Calu3 (cell line): Measurements from ENCODE around the gene GMNN. TPM values are rescaled to one million over a fixed set of nuclear protein-coding genes. Genes with fewer than 3 reads are reported as not detected.
A peak's percentile ranks its signal among the peaks of the same experiment; 100 is the strongest.

Source experiments
- BruUV-seq: library from RNA; stranded (reverse); fragments of 400-500 nt; replicated peaks from 2 replicates; lab custom pipeline; 2021; lab: Mats Ljungman, UMichigan
- CTCF ChIA-PET: fragments of 300-600 bp; sonication (Branson Sonifier 250); formaldehyde crosslinking; loops from one replicate; lab custom pipeline; 2022; ENCODE audit warnings: antibody characterized with exemption; lab: Charles Lee
- DNase-seq: peaks from one replicate; pipeline ENCODE4 v3.0.0; 2022
- H3K27ac Mint-ChIP-seq: one replicate; pipeline ENCODE4 v1.8.0; 2022; ENCODE audit warnings: mixed read lengths; ENCODE audit not compliant: unreplicated experiment
- H3K27me3 Mint-ChIP-seq: one replicate; pipeline ENCODE4 v1.8.0; 2022; ENCODE audit warnings: mixed read lengths; ENCODE audit not compliant: unreplicated experiment
- H3K36me3 Mint-ChIP-seq: one replicate; pipeline ENCODE4 v1.8.0; 2022; ENCODE audit warnings: mild to moderate bottlenecking, moderate library complexity, mixed read lengths; ENCODE audit not compliant: insufficient read depth, unreplicated experiment
- H3K4me1 Mint-ChIP-seq: one replicate; pipeline ENCODE4 v1.8.0; 2022; ENCODE audit warnings: mild to moderate bottlenecking, low read depth, mixed read lengths; ENCODE audit not compliant: unreplicated experiment
- H3K4me3 Mint-ChIP-seq: one replicate; pipeline ENCODE4 v1.8.0; 2022; ENCODE audit warnings: mild to moderate bottlenecking, low read depth, moderate library complexity, mixed read lengths; ENCODE audit not compliant: unreplicated experiment
- H3K9me3 Mint-ChIP-seq: one replicate; pipeline ENCODE4 v1.8.0; 2022; ENCODE audit warnings: low read depth, mixed read lengths; ENCODE audit not compliant: unreplicated experiment
- intact Hi-C: fragments of 100-400 bp; cut with micrococcal nuclease; formaldehyde crosslinking; loops from one replicate; pipeline ENCODE4 v1.10.0; 2022; ENCODE audit not compliant: unreplicated experiment
- total RNA-seq: library from RNA; stranded (reverse); gene quantifications from 2 replicates; pipeline ENCODE4 v1.2.3, GENCODE V29; 2022
- TF ChIP-seq, protein P1 (sequence below): fragments of 200-600 bp; IDR thresholded peaks from one replicate; pipeline ENCODE4 v1.8.0; 2022; ENCODE audit warnings: antibody characterized with exemption; ENCODE audit not compliant: unreplicated experiment

GMNN gene
- total RNA-seq, 1 experiment from 2014 or later, result 200 TPM

DNA sequence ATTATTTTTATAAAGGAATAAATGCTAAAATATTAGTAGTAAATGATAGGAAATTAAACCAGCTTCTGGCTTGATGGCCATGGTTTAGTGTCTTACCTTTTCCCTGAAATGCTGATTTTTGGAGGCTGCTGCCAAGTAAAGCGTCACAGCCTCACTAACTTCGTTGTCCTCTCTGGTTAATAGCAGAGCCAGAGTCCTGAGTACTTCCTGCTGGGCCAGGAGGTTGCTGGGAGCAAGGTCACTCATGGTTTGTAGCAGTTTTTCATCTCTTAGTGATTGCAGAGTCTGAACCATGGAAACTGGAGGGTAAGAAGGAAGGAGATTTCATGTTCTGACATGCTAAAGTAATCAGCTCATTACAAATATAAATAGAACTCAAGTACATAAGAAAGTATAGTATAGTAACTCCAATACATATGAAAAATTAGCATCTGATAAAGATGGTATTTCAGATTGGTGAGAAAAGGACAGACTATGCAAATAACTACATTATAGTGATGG lies 50.4 kb downstream of the GMNN start:
- intact Hi-C loops, result no loop called here
- H3K9me3 Mint-ChIP-seq, result no peaks in the 10 kb centered on the region
- peaks cover 31% of the 10 kb centered on the region for H3K4me1 Mint-ChIP-seq
- H3K27me3 Mint-ChIP-seq, result no peaks in the 10 kb centered on the region
- TF ChIP-seq, protein P1, sequence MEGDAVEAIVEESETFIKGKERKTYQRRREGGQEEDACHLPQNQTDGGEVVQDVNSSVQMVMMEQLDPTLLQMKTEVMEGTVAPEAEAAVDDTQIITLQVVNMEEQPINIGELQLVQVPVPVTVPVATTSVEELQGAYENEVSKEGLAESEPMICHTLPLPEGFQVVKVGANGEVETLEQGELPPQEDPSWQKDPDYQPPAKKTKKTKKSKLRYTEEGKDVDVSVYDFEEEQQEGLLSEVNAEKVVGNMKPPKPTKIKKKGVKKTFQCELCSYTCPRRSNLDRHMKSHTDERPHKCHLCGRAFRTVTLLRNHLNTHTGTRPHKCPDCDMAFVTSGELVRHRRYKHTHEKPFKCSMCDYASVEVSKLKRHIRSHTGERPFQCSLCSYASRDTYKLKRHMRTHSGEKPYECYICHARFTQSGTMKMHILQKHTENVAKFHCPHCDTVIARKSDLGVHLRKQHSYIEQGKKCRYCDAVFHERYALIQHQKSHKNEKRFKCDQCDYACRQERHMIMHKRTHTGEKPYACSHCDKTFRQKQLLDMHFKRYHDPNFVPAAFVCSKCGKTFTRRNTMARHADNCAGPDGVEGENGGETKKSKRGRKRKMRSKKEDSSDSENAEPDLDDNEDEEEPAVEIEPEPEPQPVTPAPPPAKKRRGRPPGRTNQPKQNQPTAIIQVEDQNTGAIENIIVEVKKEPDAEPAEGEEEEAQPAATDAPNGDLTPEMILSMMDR, result no peak
- H3K4me3 Mint-ChIP-seq, result no peak overlapping the region
- H3K36me3 Mint-ChIP-seq, result no peaks in the 10 kb centered on the region
- no peak overlapping the region for H3K27ac Mint-ChIP-seq
- CTCF ChIA-PET, result no interaction called here
- no TSS peak for BruUV-seq
- no peak for DNase-seq

DNA sequence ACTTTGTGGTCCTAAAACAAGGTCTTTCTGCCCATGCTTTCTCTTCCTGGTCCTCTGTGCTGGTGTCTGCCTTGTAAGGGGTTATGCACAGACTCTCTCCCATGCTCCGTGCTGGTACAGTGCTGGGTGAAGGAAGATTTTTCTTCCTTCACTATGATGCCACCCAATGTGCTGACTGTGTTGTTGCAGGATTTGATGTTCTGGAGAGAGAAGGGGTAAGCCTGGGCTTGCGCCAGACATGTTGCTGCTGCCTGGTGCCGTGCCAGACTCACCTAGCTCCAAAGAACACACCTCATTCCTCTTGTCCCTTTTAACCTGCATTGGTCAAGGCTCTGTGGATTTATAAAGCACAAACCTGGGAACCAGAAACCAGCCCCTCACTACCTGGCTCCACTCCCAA lies 52.4 kb downstream of the GMNN start:
- Mint-ChIP-seq H3K36me3 (no peaks in the 10 kb centered on the region), H3K4me1 (peaks cover 40% of the 10 kb centered on the region), H3K27me3 (no peaks in the 10 kb centered on the region), H3K9me3 (no peaks in the 10 kb centered on the region), H3K4me3 (no peak overlapping the region), H3K27ac (peak overlapping the region; percentile 58)
- DNase-seq, result peak; percentile 54
- no TSS peak for BruUV-seq
- intact Hi-C loops, result loop anchor here (2.0 kb wide), 1 partner anchor 48 kb away; no protein-coding TSS in a partner anchor
- CTCF ChIA-PET, result interaction anchor here (0.6 to 1.5 kb wide), 6 partner anchors 9 to 191 kb away, joined by 3 to 6 read pairs (median 3); no protein-coding TSS in a partner anchor
- TF ChIP-seq, protein P1, result no peak

DNA sequence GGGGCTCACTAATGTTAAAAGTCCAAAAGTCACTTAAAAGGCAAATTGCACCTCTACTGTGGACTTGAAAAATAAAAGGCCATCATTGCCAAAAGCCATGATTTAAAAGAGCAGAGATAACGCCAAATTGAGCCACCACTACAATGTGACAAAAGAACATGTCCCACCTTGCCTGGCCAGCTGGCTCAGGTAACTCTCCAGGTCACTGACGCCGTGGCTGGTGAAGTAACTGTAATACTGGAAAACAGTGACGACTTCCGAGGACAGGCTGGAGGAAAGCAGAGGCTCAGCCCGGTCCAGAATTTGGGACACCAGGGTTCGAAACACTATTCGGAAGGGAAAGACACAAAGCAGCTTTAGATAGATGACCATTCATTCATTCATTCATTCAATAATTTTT lies 53.2 kb downstream of the GMNN start:
- H3K9me3 Mint-ChIP-seq, result no peaks in the 10 kb centered on the region
- DNase-seq, result no peak
- peaks cover 39% of the 10 kb centered on the region for H3K4me1 Mint-ChIP-seq
- CTCF ChIA-PET, result interaction anchor here (0.8 to 2.4 kb wide), 7 partner anchors 24 to 190 kb away, joined by 3 to 6 read pairs (median 3); partner anchors contain the start of gene GMNN
- no peak overlapping the region for H3K4me3 Mint-ChIP-seq
- TF ChIP-seq, protein P1, result no peak
- peak overlapping the region; percentile 58 for H3K27ac Mint-ChIP-seq
- H3K36me3 Mint-ChIP-seq, result no peaks in the 10 kb centered on the region
- BruUV-seq, result no TSS peak
- no peaks in the 10 kb centered on the region for H3K27me3 Mint-ChIP-seq
- intact Hi-C loops, result loop anchor here (2.0 kb wide), 1 partner anchor 49 kb away; no protein-coding TSS in a partner anchor

DNA sequence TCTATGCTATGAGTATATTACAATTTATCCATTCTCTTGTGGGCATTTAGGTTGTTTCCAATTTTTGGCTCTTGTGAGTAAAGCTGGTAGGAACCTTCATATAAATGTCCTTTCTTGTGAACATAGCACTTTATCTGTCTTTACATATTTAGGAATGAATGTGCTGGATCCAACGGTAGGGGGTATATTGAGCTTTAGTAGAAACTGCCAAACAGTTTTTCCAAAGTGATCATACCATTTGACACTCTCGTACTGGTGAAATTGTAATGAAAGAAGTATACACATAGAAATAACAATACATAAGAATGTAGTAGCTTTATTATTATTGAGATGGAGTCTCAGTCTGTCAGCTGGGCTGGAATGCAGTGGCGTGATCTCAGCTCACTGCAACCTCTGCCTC lies 54.9 kb downstream of the GMNN start:
- TF ChIP-seq, protein P1, result no peak
- Mint-ChIP-seq H3K27me3 (no peaks in the 10 kb centered on the region), H3K36me3 (no peaks in the 10 kb centered on the region), H3K9me3 (peaks cover 4% of the 10 kb centered on the region), H3K4me3 (no peak overlapping the region), H3K4me1 (peaks cover 39% of the 10 kb centered on the region), H3K27ac (no peak overlapping the region)
- intact Hi-C loops, result no loop called here
- no TSS peak for BruUV-seq
- CTCF ChIA-PET, result interaction anchor here (0.8 to 2.4 kb wide), 6 partner anchors 12 to 188 kb away, joined by 3 to 6 read pairs (median 3); no protein-coding TSS in a partner anchor
- no peak for DNase-seq
